GM12801 (cell line): ENCODE measurements around the gene KRT72.

ENCODE experiments used
- TF ChIP-seq, protein P1 (sequence below): IDR thresholded peaks from one replicate; pipeline ENCODE4 v1.5.1; 2011; ENCODE audit warnings: control low read depth; ENCODE audit not compliant: insufficient read length; ENCODE audit errors: extremely low read depth

The KRT72 gene

DNA sequence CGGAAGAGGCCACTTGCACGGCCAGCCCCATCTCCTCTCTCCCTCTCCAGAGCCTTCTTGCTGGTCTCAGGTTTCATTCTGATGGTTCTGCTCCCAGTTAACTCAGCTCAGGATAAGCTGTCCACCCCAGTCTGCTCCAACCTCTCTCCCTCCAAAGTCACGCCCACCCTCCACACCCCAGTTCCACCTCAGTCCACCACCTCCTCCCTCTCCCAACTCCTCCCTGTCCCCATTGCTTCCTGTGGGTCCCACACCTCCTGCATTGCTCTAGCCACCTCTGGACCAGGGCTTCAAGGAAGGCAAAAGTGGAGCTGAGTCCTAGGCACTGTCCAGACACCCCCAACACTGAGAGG lies 61.5 kb downstream of the KRT72 start:
- TF ChIP-seq, protein P1, sequence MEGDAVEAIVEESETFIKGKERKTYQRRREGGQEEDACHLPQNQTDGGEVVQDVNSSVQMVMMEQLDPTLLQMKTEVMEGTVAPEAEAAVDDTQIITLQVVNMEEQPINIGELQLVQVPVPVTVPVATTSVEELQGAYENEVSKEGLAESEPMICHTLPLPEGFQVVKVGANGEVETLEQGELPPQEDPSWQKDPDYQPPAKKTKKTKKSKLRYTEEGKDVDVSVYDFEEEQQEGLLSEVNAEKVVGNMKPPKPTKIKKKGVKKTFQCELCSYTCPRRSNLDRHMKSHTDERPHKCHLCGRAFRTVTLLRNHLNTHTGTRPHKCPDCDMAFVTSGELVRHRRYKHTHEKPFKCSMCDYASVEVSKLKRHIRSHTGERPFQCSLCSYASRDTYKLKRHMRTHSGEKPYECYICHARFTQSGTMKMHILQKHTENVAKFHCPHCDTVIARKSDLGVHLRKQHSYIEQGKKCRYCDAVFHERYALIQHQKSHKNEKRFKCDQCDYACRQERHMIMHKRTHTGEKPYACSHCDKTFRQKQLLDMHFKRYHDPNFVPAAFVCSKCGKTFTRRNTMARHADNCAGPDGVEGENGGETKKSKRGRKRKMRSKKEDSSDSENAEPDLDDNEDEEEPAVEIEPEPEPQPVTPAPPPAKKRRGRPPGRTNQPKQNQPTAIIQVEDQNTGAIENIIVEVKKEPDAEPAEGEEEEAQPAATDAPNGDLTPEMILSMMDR: no peak

DNA sequence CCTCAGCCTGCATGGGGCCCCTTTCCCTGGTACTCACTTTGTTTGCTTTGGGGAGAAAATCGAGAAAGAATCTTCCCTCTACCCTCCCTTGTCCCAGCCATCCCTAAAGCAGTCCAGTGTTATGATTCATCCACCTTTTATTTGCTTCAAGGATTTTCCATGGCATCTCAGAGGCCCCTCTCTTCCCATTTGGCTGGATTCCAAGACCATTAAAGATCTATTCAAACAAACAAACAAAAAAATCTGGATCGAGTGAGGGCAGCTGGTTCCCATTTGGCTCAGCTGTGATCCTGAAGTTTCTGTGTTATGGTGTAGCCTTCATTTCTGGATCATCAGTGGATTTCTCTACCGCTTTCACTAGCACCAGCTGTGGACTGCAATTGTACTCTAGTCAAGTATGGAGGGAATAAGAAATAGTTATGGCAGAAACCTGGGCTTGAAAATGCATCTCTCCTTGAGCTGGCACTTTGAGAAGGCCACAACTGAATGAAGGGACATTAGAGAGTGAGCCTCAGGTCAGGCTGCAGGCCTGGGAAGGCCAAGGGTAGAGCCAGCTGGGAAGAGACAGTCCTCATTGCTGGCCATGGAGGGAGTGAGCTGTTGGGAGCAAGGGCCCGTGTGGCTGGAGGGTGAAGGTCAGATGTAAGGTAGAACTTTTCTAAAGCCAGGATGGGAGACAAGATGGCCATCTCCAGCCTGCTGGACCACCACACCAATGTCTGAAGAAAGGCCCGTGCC lies 62.0 kb downstream of the KRT72 start:
- TF ChIP-seq, protein P1: no peak

DNA sequence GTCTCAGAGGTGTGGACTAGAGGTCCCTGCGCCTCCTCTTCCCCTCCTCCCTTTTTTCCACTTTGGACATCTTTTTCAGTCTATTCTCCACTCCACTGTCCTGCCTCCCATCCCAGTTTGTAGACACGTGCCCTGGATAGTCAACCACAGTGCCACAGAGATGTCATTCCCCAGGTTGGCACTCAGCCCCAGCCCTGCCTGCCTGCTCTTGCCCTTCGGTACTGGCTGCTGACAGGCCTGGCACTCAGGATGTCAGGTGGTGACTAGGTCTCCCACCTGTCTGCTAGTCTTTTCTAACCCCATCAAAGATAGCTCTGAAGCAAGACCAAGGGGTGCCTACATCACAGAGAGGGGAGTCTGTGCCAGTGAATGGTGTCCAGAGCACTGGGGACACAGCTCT lies 64.2 kb downstream of the KRT72 start:
- TF ChIP-seq, protein P1: no peak
